GM12873 (cell line): ENCODE results near the gene NLGN1.

Experiments
- TF ChIP-seq, protein P1 (sequence below): IDR thresholded peaks from 2 replicates; pipeline ENCODE4 v1.5.1; 2012; ENCODE audit warnings: low read depth, mild to moderate bottlenecking, moderate library complexity, low read length, control low read depth; ENCODE audit not compliant: insufficient read depth; ENCODE audit errors: missing control alignments

Gene NLGN1

DNA sequence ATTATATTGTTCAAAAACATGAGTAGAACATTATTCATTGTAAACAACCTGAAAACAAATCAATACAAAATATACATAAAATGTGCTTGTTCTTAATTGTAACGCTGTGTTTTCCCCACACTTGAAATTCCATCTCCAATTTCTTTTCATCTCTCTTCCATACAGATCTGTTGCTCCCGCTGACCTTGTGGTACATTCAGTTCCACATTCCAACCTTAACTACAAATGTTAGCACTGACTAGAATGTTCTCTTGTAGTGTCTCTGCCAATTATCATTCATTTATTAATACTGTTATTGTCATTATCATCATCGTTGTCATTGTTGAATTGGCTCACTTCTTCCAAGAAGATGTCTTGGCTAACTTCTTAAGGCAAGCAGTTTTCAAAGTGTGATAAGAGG lies 65.7 kb downstream of the NLGN1 start:
- TF ChIP-seq, protein P1, sequence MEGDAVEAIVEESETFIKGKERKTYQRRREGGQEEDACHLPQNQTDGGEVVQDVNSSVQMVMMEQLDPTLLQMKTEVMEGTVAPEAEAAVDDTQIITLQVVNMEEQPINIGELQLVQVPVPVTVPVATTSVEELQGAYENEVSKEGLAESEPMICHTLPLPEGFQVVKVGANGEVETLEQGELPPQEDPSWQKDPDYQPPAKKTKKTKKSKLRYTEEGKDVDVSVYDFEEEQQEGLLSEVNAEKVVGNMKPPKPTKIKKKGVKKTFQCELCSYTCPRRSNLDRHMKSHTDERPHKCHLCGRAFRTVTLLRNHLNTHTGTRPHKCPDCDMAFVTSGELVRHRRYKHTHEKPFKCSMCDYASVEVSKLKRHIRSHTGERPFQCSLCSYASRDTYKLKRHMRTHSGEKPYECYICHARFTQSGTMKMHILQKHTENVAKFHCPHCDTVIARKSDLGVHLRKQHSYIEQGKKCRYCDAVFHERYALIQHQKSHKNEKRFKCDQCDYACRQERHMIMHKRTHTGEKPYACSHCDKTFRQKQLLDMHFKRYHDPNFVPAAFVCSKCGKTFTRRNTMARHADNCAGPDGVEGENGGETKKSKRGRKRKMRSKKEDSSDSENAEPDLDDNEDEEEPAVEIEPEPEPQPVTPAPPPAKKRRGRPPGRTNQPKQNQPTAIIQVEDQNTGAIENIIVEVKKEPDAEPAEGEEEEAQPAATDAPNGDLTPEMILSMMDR, result no peak

DNA sequence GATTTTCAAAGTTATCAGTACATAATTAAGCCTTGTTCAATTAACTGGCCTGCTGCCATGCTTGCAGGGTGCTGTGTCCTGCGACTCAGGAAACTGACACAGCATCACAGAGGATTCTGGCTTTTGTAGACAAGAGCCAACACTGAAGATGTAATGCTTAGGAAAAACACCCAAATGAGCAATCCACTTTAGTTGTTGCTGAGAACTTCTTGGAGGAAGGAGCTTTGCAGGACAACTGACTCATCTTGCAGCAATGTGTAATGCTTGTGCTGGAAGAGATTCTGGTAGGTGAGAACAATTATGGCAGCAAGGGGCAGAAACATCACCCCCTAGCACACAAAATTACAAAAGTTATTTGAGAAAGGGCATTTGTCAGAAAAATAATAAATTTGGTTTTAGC lies 67.6 kb downstream of the NLGN1 start:
- TF ChIP-seq, protein P1, result no peak

DNA sequence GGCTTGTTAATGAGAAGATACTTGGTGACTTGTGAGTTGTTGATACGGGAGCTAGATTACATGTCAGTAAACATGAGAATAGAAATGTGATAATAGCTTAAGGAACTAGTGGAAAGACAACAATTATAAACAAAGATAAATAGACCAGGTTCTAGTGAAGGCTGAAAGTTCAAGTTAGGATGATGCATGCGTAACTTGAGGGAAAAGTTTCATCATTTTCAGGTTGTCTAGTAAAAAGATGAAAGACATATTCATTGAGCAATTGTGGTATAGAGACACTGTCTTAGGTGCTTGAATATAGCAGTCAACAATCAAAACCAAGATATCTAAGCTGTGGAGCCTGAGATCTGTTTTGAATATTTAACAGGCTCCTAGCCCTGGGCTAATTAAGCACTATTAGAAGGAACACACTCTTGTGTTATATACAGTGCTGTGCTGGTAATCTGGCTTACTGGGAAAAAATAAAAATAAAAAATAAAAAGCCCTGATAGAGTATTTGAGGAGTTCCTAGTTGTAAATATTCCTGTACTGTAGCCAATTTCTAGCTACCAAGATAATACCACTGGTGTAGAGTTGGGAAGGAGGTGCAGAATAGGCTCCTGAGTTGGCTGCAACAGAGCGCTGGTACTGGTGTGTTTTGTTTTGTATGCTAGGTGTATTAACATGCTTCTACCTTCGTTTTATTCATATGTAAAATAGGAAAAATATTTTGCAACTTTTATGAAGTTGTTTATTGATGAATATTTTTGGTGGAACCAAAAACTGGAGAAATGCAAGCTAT lies 68.5 kb downstream of the NLGN1 start:
- TF ChIP-seq, protein P1, result no peak

DNA sequence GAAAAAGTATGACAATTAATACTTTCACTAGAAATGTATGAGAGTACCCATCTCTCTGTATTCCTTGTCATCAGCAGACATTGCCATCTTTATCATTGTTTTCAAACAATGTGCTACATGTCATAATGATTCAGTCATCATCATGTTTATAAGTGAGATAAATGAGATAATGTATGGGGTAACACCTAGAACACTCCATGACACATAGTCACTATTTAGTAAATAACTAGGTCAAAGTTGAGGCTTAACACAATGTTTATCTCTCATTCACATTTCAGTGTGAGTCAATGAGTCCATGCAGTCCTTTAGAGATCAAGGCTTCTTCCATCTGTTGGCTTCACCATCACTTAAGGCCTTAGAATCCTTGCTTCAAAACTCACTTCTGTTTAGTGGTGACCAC lies 70.0 kb downstream of the NLGN1 start:
- TF ChIP-seq, protein P1, result no peak

DNA sequence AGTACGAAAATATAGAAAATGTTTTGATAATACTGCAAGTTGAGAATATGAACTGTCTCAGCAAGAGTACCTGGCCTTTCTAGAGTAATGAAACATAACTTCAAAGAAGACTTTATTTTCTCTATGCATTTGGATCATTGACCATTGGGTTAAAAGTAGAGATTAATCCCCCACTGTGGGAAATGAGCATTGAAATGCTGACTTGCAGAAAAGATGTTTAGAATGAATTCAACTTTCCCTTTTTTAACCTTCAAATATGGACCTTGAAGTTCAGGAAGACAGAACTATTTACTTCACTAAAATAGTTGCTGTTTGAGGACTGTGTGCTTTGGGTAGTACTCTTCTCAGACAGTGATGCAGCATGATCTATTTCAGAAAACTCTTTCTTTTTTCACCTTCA lies 75.7 kb downstream of the NLGN1 start:
- TF ChIP-seq, protein P1, result no peak

DNA sequence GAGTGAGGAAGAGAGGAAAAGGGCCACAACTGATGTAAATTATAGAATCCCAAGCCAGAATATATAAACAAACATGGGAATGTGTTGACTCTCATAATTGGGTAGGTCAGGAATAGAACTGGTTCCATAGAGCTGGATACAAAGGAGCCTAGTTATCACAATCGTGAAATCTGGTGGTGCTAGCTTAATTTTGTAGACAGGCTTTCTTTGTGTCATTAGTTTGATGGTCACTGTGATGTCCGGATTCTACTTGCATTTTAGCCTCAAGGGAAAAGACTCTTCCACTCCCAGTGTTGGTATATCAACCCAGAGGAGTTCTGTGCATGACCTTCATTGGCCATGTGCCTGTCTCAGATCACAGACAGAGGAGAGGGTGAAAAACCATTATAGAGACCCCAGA lies 81.8 kb downstream of the NLGN1 start:
- TF ChIP-seq, protein P1, result no peak

DNA sequence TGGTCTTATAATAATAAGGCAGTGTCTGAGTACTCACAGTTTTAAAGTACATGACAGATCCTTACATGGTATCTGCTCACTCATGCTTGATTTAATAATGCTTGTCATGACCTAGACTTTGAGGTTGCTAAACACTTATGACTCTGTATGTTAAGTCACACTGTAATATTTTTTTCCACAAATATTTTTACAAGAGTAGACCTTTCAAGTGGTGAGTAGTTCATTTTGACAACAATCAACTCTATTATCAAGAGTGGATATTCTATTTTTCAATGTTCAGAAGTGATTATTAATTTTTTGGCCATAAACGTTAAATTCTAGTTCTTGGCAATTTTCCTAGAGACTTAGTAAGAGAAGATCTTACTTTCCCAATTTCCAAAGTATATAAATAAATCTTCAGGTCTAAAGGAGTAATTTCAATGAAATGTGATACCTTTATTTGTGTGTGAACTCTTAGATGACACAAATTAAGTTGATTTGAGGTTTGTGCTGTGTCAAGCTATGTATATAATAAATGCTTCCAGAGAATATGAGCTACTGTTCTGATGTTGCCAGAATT lies 104.5 kb downstream of the NLGN1 start:
- TF ChIP-seq, protein P1, result no peak
